PFSK-1 (cell line): ENCODE data around the gene SDCCAG8.

Experiments
- FOXP2 ChIP-seq: optimal IDR thresholded peaks from 2 replicates; pipeline ENCODE3; 2011; ENCODE audit warnings: borderline replicate concordance, control low read depth, inconsistent platforms; ENCODE audit not compliant: insufficient read depth; ENCODE audit errors: extremely low read length, extremely low read depth
- POLR2AphosphoS5 ChIP-seq: IDR thresholded peaks from 2 replicates; pipeline ENCODE4 v1.6.1; 2012; ENCODE audit warnings: low read depth, mild to moderate bottlenecking, control low read depth, low read length, moderate library complexity
- SIN3A ChIP-seq: IDR thresholded peaks from 2 replicates; pipeline ENCODE4 v1.6.1; 2012; ENCODE audit warnings: mild to moderate bottlenecking, low read length, moderate library complexity, borderline replicate concordance; ENCODE audit not compliant: insufficient read depth
- TAF1 ChIP-seq: IDR thresholded peaks from 2 replicates; pipeline ENCODE4 v1.6.1; 2012; ENCODE audit warnings: low read length, control low read depth, borderline replicate concordance; ENCODE audit not compliant: insufficient read depth
- TF ChIP-seq, protein P1 (sequence below), 2 experiments: IDR thresholded peaks; 2 replicates each; pipeline versions ENCODE4 v1.6.1 to v1.8.0; 2011 to 2012; ENCODE audit warnings: low read depth in 2 of 2, low read length in 2 of 2, control low read depth in 1 of 2, inconsistent platforms in 1 of 2, mild to moderate bottlenecking in 1 of 2, moderate library complexity in 1 of 2; ENCODE audit not compliant: insufficient read depth in 1 of 2

DNA sequence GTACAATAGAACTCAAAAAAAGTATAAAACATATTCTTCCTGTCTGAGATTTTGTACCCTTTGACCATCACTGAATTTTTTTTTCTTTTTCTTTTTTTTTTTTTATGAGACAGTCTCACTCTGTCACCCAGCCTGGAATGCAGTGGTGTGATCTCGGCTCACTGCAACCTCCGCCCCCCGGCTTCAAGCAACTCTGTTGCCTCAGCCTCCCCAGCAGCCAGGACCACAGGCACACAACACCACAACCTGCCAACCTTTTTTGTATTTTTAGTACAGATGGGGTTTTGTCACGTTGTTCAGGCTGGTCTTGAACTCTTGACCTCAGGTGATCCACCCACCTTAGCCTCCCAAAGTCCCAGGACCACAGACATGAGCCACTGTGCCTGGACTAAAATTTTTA, 10.4 kb downstream of the SDCCAG8 start:
- TF ChIP-seq SIN3A = no peak
- no peak for TF ChIP-seq POLR2AphosphoS5
- TF ChIP-seq, protein P1, sequence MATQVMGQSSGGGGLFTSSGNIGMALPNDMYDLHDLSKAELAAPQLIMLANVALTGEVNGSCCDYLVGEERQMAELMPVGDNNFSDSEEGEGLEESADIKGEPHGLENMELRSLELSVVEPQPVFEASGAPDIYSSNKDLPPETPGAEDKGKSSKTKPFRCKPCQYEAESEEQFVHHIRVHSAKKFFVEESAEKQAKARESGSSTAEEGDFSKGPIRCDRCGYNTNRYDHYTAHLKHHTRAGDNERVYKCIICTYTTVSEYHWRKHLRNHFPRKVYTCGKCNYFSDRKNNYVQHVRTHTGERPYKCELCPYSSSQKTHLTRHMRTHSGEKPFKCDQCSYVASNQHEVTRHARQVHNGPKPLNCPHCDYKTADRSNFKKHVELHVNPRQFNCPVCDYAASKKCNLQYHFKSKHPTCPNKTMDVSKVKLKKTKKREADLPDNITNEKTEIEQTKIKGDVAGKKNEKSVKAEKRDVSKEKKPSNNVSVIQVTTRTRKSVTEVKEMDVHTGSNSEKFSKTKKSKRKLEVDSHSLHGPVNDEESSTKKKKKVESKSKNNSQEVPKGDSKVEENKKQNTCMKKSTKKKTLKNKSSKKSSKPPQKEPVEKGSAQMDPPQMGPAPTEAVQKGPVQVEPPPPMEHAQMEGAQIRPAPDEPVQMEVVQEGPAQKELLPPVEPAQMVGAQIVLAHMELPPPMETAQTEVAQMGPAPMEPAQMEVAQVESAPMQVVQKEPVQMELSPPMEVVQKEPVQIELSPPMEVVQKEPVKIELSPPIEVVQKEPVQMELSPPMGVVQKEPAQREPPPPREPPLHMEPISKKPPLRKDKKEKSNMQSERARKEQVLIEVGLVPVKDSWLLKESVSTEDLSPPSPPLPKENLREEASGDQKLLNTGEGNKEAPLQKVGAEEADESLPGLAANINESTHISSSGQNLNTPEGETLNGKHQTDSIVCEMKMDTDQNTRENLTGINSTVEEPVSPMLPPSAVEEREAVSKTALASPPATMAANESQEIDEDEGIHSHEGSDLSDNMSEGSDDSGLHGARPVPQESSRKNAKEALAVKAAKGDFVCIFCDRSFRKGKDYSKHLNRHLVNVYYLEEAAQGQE (IDR thresholded peaks at IDR 0.05; ENCODE audit: insufficient read depth in 1 of 2, low read depth in 2 of 2, low read length in 2 of 2) = no peak
- no peak for TF ChIP-seq TAF1
- no peak for TF ChIP-seq FOXP2
